Measurements from ENCODE around the gene FBXW10. TPM values are rescaled to one million over a fixed set of nuclear protein-coding genes. Genes with fewer than 3 reads are reported as not detected.
"Not testable (repeated sequence)": the region's sequence is repeated elsewhere in the genome, so short reads cannot be mapped to it uniquely, and the experiment has no call there.

The FBXW10 gene, protein sequence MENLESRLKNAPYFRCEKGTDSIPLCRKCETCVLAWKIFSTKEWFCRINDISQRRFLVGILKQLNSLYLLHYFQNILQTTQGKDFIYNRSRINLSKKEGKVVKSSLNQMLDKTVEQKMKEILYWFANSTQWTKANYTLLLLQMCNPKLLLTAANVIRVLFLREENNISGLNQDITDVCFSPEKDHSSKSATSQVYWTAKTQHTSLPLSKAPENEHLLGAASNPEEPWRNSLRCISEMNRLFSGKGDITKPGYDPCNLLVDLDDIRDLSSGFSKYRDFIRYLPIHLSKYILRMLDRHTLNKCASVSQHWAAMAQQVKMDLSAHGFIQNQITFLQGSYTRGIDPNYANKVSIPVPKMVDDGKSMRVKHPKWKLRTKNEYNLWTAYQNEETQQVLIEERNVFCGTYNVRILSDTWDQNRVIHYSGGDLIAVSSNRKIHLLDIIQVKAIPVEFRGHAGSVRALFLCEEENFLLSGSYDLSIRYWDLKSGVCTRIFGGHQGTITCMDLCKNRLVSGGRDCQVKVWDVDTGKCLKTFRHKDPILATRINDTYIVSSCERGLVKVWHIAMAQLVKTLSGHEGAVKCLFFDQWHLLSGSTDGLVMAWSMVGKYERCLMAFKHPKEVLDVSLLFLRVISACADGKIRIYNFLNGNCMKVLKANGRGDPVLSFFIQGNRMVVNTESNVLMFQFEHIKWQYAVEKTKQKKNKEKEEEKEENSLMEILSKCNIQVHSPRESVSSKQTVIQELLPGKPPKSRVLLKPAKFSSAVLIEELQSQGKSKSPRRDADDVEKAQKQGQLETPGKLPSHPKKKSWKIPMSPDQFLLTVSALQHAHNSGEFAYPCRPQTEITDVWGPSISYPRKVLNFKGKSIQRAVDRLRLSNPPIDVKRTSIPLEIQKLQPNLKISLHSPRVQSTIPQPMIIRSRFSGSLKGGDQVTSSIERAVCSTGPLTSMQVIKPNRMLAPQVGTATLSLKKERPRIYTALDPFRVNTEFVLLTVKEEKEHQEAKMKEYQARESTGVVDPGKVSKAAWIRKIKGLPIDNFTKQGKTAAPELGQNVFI
- total RNA-seq: under 1 TPM in 2 of 7 donors, not detected in 5; 0.11 to 0.20 TPM
- polyA plus RNA-seq: under 1 TPM; 0.04 to 0.38 TPM
- long read RNA-seq, donor 1: 0 reads
- long read RNA-seq, donor 2: 0 reads
- long read RNA-seq, donor 3: 0 reads

DNA sequence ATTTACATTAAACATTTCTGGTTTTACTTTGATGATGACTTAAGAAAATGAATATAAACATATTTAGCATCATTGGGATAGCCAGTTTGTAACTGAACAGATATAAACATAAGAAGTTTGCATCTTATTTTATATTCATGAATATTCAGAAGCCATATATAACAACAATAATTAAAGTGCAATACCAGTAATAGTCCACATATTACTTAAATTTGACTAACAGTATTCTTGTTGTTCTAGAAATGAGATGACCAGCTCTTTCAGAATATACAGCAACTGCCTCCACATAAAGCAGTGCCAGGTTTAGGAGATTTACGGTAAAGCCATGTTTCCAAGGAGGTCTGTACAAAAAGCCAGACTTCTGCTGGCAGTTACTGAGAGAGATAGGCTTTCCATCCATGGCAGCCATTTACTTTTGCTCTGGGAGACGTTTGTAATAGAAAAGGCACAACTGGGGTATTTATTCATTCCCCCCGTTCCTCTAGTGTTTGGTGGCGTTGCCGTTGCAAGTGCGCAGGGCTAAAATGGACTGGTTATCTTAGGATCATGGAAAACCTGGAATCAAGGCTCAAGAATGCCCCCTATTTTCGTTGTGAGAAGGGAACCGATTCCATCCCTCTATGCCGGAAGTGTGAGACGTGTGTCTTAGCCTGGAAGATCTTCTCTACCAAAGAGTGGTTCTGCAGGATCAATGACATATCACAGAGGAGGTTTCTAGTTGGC, at the start of gene FBXW10:
Gene FBXW10, plus strand, starts transcription at position 356 of the 723 bp plus-strand sequence. Its CDS starts 191 bp downstream, at position 547.
- intact Hi-C loops (cut with DNase I); H3K4me3 ChIP-seq; H3K27ac ChIP-seq; H3K9me3 ChIP-seq; H3K27me3 ChIP-seq; H3K4me1 ChIP-seq (ENCODE audit: insufficient read depth); DNase-seq; H3K36me3 ChIP-seq: not testable (repeated sequence)
- WGBS, 3 donors: 1 to 12% (median 3%) methylated on average over 8 to 9 of the region's 10 CpGs

GRCh38 chr17:18695143-18695542, 48.7 kb upstream of the FBXW10 start:
- H3K27ac ChIP-seq; DNase-seq; H3K36me3 ChIP-seq; H3K9me3 ChIP-seq; H3K4me1 ChIP-seq (ENCODE audit: insufficient read depth); intact Hi-C loops (cut with DNase I); H3K27me3 ChIP-seq; H3K4me3 ChIP-seq: not testable (repeated sequence)
- 54 to 69% (median 57%) methylated on average over 2 of the region's 2 CpGs for WGBS, 3 donors

- DNase-seq; H3K27me3 ChIP-seq; H3K27ac ChIP-seq; H3K9me3 ChIP-seq; H3K4me1 ChIP-seq (ENCODE audit: insufficient read depth); intact Hi-C loops (cut with DNase I); H3K36me3 ChIP-seq: not testable (repeated sequence)
- H3K4me3 ChIP-seq: peak overlapping the region; percentile 51
- 50 to 61% (median 56%) methylated on average over 8 of the region's 8 CpGs for WGBS, 3 donors
Measured at GRCh38 chr17:18698473-18699103, 45.3 kb upstream of the FBXW10 start.

- H3K4me1 ChIP-seq (ENCODE audit: insufficient read depth); intact Hi-C loops (cut with DNase I); H3K27me3 ChIP-seq; H3K9me3 ChIP-seq; H3K36me3 ChIP-seq; H3K4me3 ChIP-seq; DNase-seq; H3K27ac ChIP-seq: not testable (repeated sequence)
- WGBS, 3 donors: 92 to 97% (median 94%) methylated on average over 3 of the region's 3 CpGs
Measured at GRCh38 chr17:18705955-18706354, 37.9 kb upstream of the FBXW10 start.

DNA sequence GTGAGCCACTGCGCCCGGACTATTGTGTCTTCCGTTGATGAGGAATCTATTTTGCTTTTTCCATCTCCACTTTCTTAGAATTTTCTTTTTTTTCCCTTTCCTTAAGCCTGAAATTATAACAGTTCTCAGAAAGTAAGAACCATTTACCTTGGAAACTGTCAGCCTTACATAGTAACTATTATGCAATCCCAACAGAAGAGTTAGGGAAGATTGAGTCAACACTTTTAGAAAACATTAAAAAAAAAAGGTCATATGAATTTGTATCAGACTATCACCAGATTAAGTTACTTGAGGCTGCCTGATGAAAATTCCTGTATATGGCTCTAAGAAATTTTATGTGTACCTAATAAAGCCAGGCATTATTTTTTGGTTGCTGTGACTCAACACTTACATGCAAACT, 35.6 kb upstream of the FBXW10 start:
- H3K36me3 ChIP-seq; H3K9me3 ChIP-seq; H3K4me3 ChIP-seq; H3K4me1 ChIP-seq (ENCODE audit: insufficient read depth); DNase-seq; intact Hi-C loops (cut with DNase I); H3K27me3 ChIP-seq; H3K27ac ChIP-seq: not testable (repeated sequence)
- WGBS, 3 donors: 90 to 99% (median 95%) methylated on average over 3 of the region's 3 CpGs

DNA sequence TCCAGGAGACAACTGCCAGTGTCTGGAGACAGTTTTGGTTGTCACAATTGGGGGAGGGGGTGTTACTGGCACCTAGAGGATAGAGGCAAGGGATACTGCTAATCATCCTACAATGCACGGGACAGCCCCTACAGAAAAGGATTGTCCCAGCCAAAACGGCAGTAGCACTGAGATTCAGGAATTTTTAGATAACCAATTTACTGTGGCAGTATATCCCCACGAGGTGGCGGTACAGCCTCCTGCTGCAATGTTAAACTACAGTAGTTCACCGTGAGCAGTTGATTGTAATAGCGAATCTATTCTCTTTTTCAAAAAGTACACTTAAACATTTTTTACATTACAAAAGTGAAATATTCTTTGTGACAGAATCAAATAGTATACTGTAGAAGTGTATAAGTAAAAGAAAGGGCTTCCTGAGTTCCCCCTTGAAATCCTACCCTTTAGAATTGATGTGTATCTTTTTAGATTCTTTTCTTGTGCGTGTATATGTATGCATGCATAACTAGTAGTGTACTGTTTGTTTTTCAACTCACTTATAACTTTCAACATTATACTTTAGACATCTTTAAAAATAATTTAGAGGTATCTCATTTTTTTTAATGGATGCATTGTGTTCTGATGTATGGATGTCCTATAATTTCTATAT, 31.4 kb upstream of the FBXW10 start:
- H3K27me3 ChIP-seq; H3K36me3 ChIP-seq; H3K4me1 ChIP-seq (ENCODE audit: insufficient read depth); H3K4me3 ChIP-seq; H3K9me3 ChIP-seq; H3K27ac ChIP-seq; intact Hi-C loops (cut with DNase I): not testable (repeated sequence)
- 10 to 12% (median 10%) methylated on average over 7 of the region's 7 CpGs for WGBS, 3 donors
- TF ChIP-seq, protein P1, sequence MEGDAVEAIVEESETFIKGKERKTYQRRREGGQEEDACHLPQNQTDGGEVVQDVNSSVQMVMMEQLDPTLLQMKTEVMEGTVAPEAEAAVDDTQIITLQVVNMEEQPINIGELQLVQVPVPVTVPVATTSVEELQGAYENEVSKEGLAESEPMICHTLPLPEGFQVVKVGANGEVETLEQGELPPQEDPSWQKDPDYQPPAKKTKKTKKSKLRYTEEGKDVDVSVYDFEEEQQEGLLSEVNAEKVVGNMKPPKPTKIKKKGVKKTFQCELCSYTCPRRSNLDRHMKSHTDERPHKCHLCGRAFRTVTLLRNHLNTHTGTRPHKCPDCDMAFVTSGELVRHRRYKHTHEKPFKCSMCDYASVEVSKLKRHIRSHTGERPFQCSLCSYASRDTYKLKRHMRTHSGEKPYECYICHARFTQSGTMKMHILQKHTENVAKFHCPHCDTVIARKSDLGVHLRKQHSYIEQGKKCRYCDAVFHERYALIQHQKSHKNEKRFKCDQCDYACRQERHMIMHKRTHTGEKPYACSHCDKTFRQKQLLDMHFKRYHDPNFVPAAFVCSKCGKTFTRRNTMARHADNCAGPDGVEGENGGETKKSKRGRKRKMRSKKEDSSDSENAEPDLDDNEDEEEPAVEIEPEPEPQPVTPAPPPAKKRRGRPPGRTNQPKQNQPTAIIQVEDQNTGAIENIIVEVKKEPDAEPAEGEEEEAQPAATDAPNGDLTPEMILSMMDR (IDR thresholded peaks at IDR 0.05): peak; percentile 27 to 37 (median 32)
- DNase-seq: peak; percentile 55 to 77 (median 69)

DNA sequence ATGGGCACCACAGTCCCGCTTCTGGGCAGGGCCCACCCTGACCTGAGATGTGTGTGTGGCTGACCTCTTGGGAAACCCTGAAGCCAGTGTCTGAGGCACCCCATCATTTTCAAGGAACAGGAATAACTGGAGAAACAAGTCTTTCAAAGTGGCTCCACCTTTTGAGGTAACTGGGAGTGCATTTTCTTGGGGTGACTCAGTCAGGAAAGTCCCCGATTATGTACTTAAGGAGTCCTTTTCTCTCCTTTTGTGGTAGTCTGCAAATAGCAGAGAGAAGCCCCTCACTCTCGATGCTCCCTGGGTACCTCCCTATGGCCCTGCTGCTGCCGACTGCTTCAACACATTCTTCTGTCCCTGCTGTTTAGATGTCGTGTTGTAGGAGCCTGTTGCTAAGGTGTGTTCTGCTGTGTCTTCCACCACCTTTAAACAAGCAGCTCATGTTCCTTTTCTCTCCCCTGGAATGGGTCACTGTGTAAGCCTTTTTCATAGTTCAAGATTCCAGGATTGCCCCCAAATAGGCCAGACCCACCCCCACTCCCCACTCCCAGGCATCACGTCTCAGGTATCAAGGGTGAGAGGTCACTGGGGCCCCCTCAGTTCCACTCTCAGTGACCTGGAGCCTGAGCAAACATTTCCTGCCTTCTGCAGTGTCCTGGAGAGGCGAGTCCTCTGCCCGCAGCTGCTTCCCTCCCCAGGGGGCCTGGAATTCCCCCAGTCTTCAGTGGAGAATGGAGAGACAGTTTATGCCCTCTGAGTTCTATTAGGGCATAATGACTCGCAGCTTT, 25.0 kb upstream of the FBXW10 start:
- 71 to 78% (median 76%) methylated on average over 8 of the region's 9 CpGs for WGBS, 3 donors
- H3K27ac ChIP-seq; H3K36me3 ChIP-seq; H3K27me3 ChIP-seq; DNase-seq; H3K9me3 ChIP-seq; intact Hi-C loops (cut with DNase I); H3K4me3 ChIP-seq; H3K4me1 ChIP-seq (ENCODE audit: insufficient read depth): not testable (repeated sequence)

DNA sequence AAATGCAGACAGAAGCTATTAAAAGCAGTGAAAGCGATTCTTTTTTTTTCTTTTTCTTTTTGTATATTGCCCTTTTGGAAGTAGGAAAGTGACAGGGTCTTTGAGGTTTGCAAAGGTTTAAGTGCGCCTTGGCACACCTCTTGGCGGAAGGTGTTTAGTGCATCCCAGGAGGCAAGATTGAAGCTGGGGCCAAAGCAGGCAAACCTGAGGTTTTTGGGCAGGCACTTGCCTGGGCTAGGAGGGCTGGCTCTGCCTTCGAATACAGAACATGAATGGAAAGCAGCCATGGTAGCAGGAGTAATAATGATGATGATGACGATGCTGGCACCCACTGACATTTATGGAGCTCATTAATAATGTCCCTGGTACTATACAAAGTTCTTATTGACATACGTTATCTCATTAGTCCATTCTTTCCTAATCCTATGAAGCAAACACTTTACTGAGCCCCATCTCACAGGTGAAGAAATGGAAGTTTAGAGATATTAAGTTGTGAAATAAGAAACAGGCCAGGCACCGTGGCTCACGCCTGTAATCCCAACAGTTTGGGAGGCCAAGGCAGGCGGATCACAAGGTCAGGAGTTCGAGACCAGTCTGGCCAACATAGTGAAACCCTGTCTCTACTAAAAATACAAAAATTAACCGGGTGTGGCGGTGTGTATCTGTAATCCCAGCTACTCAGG, 24.3 kb upstream of the FBXW10 start:
- H3K27me3 ChIP-seq; H3K4me1 ChIP-seq (ENCODE audit: insufficient read depth); H3K9me3 ChIP-seq; H3K27ac ChIP-seq; DNase-seq; H3K36me3 ChIP-seq; intact Hi-C loops (cut with DNase I); H3K4me3 ChIP-seq: not testable (repeated sequence)
- WGBS, 3 donors: 88 to 90% (median 88%) methylated on average over 12 of the region's 12 CpGs
